HEK293T (cell line): ENCODE results near the gene FBLN1.

Experiments used
- CTCF ChIA-PET: fragments of 350-600 bp; formaldehyde crosslinking; extraction: SDS; loops from one replicate; lab custom pipeline; 2021; ENCODE audit warnings: antibody characterized with exemption, inconsistent platforms; lab: Yijun Ruan, JAX
- POLR2A ChIA-PET: fragments of 350-600 bp; formaldehyde crosslinking; extraction: SDS; loops from one replicate; lab custom pipeline; 2020; ENCODE audit warnings: antibody characterized with exemption, inconsistent platforms; lab: Yijun Ruan, JAX
- DNase-seq: peaks from one replicate; pipeline ENCODE4 v3.0.0; 2012; ENCODE audit warnings: mixed read lengths; ENCODE audit errors: extremely low spot score
- ARNT ChIP-seq: fragments of 450-650 bp; IDR thresholded peaks from 2 replicates; pipeline ENCODE4 v1.6.1; 2017; ENCODE audit warnings: mild to moderate bottlenecking
- NFRKB ChIP-seq: fragments of 450-650 bp; IDR thresholded peaks from 2 replicates; pipeline ENCODE4 v1.6.1; 2016; ENCODE audit warnings: mild to moderate bottlenecking, moderate library complexity
- PKNOX1 ChIP-seq: fragments of 450-650 bp; IDR thresholded peaks from 2 replicates; pipeline ENCODE4 v1.6.1; 2016
- SUZ12 ChIP-seq: fragments of 450-650 bp; IDR thresholded peaks from 2 replicates; pipeline ENCODE4 v1.6.1; 2016; ENCODE audit warnings: mild to moderate bottlenecking

Gene FBLN1

GRCh38 chr22:45650721-45651120 is 148.0 kb downstream of the FBLN1 start:
- CTCF ChIA-PET = no interaction called here
- no peak for DNase-seq
- POLR2A ChIA-PET = no interaction called here
- TF ChIP-seq ARNT (no peak), PKNOX1 (no peak), NFRKB (no peak), SUZ12 (no peak)
